Fibroblast of lung (primary cell): ENCODE measurements around the gene GPR156. TPM values are rescaled to one million over a fixed set of nuclear protein-coding genes. Genes with fewer than 3 reads are reported as not detected.
A peak's percentile ranks its signal among the peaks of the same experiment; 100 is the strongest.

Experiments used
- DNase-seq, 2 donors: peaks; one replicate each; pipeline versions ENCODE4 v3.0.0 to v3.0.0-alpha.2; 2010; ENCODE audit warnings: low read depth in 2 of 2
- H2AFZ ChIP-seq: 2 replicates; pipeline ENCODE4 v1.5.1; 2012; ENCODE audit warnings: low read length, control low read depth, inconsistent platforms
- H3K27ac ChIP-seq: 2 replicates; pipeline ENCODE4 v1.5.1; 2011; ENCODE audit warnings: low read length, control low read depth; ENCODE audit not compliant: insufficient read depth
- H3K27me3 ChIP-seq: 2 replicates; pipeline ENCODE4 v1.5.1; 2011; ENCODE audit warnings: mild to moderate bottlenecking, low read length; ENCODE audit not compliant: control insufficient read depth, insufficient read depth
- H3K36me3 ChIP-seq: 2 replicates; pipeline ENCODE4 v1.5.1; 2011; ENCODE audit warnings: low read length; ENCODE audit not compliant: control insufficient read depth, insufficient read depth
- H3K4me1 ChIP-seq: 2 replicates; pipeline ENCODE4 v1.5.1; 2011; ENCODE audit warnings: low read length; ENCODE audit not compliant: control insufficient read depth, insufficient read depth; ENCODE audit errors: extremely low read depth
- H3K4me2 ChIP-seq: 2 replicates; pipeline ENCODE4 v1.5.1; 2011; ENCODE audit warnings: low read length, control low read depth; ENCODE audit not compliant: insufficient read depth; ENCODE audit errors: extremely low read depth
- H3K4me3 ChIP-seq, 4 experiments: fragments of 200-600 bp in 1 of 4; sonication (generic) in 1 of 4; replicated peaks in 1 of 4; 2 replicates each; pipeline ENCODE4 v1.5.1; 2011 to 2016; ENCODE audit warnings: low read length in 4 of 4, low read depth in 3 of 4, mild to moderate bottlenecking in 3 of 4, control low read depth in 2 of 4, inconsistent platforms in 1 of 4, mixed read lengths in 1 of 4; ENCODE audit not compliant: insufficient read depth in 1 of 4; ENCODE audit errors: control extremely low read depth in 1 of 4
- H3K79me2 ChIP-seq: 2 replicates; pipeline ENCODE4 v1.5.1; 2012; ENCODE audit warnings: mild to moderate bottlenecking, low read length, inconsistent platforms; ENCODE audit not compliant: control insufficient read depth, insufficient read depth
- H3K9ac ChIP-seq: 2 replicates; pipeline ENCODE4 v1.5.1; 2011; ENCODE audit warnings: mild to moderate bottlenecking, low read length, control low read depth; ENCODE audit not compliant: insufficient read depth
- H3K9me3 ChIP-seq: 2 replicates; pipeline ENCODE4 v1.5.1; 2012; ENCODE audit warnings: low read depth, low read length; ENCODE audit not compliant: control insufficient read depth, insufficient read depth
- H4K20me1 ChIP-seq: 2 replicates; pipeline ENCODE4 v1.5.1; 2011; ENCODE audit warnings: low read length; ENCODE audit not compliant: control insufficient read depth, insufficient read depth; ENCODE audit errors: extremely low read depth
- CTCF ChIP-seq, 2 donors: IDR thresholded peaks in 1 of 2; conservative IDR thresholded peaks in 1 of 2; 1 replicate in 1 of 2; 2 replicates in 1 of 2; pipeline ENCODE4 v1.5.1; 2011 to 2012; ENCODE audit warnings: low read length in 2 of 2, control low read depth in 1 of 2, inconsistent platforms in 1 of 2, low read depth in 1 of 2, mild to moderate bottlenecking in 1 of 2
- EZH2 ChIP-seq: IDR thresholded peaks from 2 replicates; pipeline ENCODE4 v1.5.1; 2012; ENCODE audit warnings: low read length, control low read depth, mild to moderate bottlenecking; ENCODE audit errors: missing control alignments
- polyA plus RNA-seq, 2 donors: library from polyadenylated mRNA; depleted of rRNA in 1 of 2; stranded (reverse) in 1 of 2; unstranded in 1 of 2; fragments of >200 nt; gene quantifications; 2 replicates each; pipeline ENCODE4 v1.2.1, GENCODE V29; 2011 to 2012; ENCODE audit warnings: missing spikeins in 1 of 2
- total RNA-seq: library from RNA; depleted of rRNA; stranded (reverse); fragments of >200 nt; gene quantifications from 2 replicates; pipeline ENCODE4 v1.2.1, GENCODE V29; 2014

Gene GPR156
- total and polyA plus RNA-seq, 2 donors (not counting 1 experiment from before 2014, with no cell fraction given), result 0.33 to 0.42 TPM

DNA sequence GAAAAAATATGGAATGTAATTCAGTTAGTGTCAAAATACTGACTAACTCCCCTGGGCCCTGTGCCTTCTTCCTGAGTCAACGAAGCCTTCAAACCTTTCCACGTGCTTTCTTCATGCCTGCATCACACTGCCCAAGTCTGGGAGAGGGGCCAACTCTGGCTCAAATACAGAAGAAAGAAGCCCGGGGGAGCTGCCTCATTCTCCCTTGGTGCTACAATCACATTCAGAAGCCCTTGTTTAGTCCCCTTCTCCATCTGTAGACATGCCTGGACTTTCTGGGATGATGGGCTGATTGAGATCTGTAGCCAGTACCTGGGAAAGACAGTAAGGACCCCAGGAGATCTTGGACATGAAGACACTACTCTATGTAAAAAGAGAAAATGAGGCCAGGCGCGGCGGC lies 113.0 kb downstream of the GPR156 start:
- H3K4me3 ChIP-seq, result no peak overlapping the region
- DNase-seq, result peak; percentile 40 to 83
- H3K4me1 ChIP-seq, result peaks cover 22% of the 10 kb centered on the region

GRCh38 chr3:120171134-120171873 lies 113.7 kb downstream of the GPR156 start:
- no peaks in the 10 kb centered on the region for H3K9me3 ChIP-seq
- no peak overlapping the region for H3K4me2 ChIP-seq
- TF ChIP-seq CTCF (conservative IDR thresholded peaks at IDR 0.05 in 1 of 2, IDR thresholded peaks at IDR 0.05 in 1 of 2; ENCODE audit: low read depth in 1 of 2, low read length in 2 of 2), result no peak
- no peak for TF ChIP-seq EZH2
- no peak overlapping the region for H2AFZ ChIP-seq
- no peaks in the 10 kb centered on the region for H3K79me2 ChIP-seq
- no peaks in the 10 kb centered on the region for H4K20me1 ChIP-seq
- H3K27ac ChIP-seq, result no peak overlapping the region
- peaks cover 17% of the 10 kb centered on the region for H3K4me1 ChIP-seq
- H3K27me3 ChIP-seq, result no peaks in the 10 kb centered on the region
- no peak overlapping the region for H3K9ac ChIP-seq
- DNase-seq, result peak; percentile 21 to 64
- H3K4me3 ChIP-seq, result no peak overlapping the region
- H3K36me3 ChIP-seq, result no peaks in the 10 kb centered on the region

More for the DNA sequence above, 113.0 kb downstream of the GPR156 start:
- no peak overlapping the region for H2AFZ ChIP-seq
- no peaks in the 10 kb centered on the region for H3K9me3 ChIP-seq
- no peak overlapping the region for H3K4me2 ChIP-seq
- no peaks in the 10 kb centered on the region for H3K36me3 ChIP-seq
- no peaks in the 10 kb centered on the region for H3K27me3 ChIP-seq
- no peaks in the 10 kb centered on the region for H3K79me2 ChIP-seq
- no peak overlapping the region for H3K9ac ChIP-seq
- no peak for TF ChIP-seq EZH2
- TF ChIP-seq CTCF (conservative IDR thresholded peaks at IDR 0.05 in 1 of 2, IDR thresholded peaks at IDR 0.05 in 1 of 2; ENCODE audit: low read depth in 1 of 2, low read length in 2 of 2), result no peak
- H3K27ac ChIP-seq, result no peak overlapping the region
- no peaks in the 10 kb centered on the region for H4K20me1 ChIP-seq

- DNase-seq, result peak; percentile 43 to 81
- TF ChIP-seq EZH2 (no peak), CTCF (conservative IDR thresholded peaks at IDR 0.05 in 1 of 2, IDR thresholded peaks at IDR 0.05 in 1 of 2; ENCODE audit: low read depth in 1 of 2, low read length in 2 of 2) (no peak)
- H3K4me2 ChIP-seq, result no peak overlapping the region
Observed at GRCh38 chr3:120170223-120170622, 114.8 kb downstream of the GPR156 start.

More at GRCh38 chr3:120170223-120170622, 114.8 kb downstream of the GPR156 start:
- no peaks in the 10 kb centered on the region for H3K79me2 ChIP-seq
- no peaks in the 10 kb centered on the region for H3K36me3 ChIP-seq
- H3K27me3 ChIP-seq, result no peaks in the 10 kb centered on the region
- H2AFZ ChIP-seq, result no peak overlapping the region
- H4K20me1 ChIP-seq, result no peaks in the 10 kb centered on the region
- peaks cover 17% of the 10 kb centered on the region for H3K4me1 ChIP-seq
- no peaks in the 10 kb centered on the region for H3K9me3 ChIP-seq
- H3K27ac ChIP-seq, result no peak overlapping the region
- no peak overlapping the region for H3K9ac ChIP-seq
- no peak overlapping the region for H3K4me3 ChIP-seq
